Mucosa of stomach (tissue), 1 donor: ENCODE measurements around the gene MEIOC.
"Not testable (repeated sequence)": the region's sequence is repeated elsewhere in the genome, so short reads cannot be mapped to it uniquely, and the experiment has no call there.

ENCODE experiments used
- H3K27me3 ChIP-seq: one replicate; pipeline ENCODE4 v1.7.0; 2013; ENCODE audit warnings: mild to moderate bottlenecking, low read length; ENCODE audit not compliant: control insufficient read depth, insufficient read depth
- H3K36me3 ChIP-seq: one replicate; pipeline ENCODE4 v1.7.0; 2013; ENCODE audit warnings: low read length; ENCODE audit not compliant: control insufficient read depth, insufficient read depth
- H3K4me1 ChIP-seq: one replicate; pipeline ENCODE4 v1.7.0; 2013; ENCODE audit warnings: mild to moderate bottlenecking, low read length; ENCODE audit not compliant: control insufficient read depth, insufficient read depth
- H3K4me3 ChIP-seq: one replicate; pipeline ENCODE4 v1.7.0; 2013; ENCODE audit warnings: low read length
- H3K9ac ChIP-seq: one replicate; pipeline ENCODE4 v1.7.0; 2013; ENCODE audit warnings: mild to moderate bottlenecking, low read length, moderate library complexity
- H3K9me3 ChIP-seq: one replicate; pipeline ENCODE4 v1.7.0; 2013; ENCODE audit warnings: mild to moderate bottlenecking, low read length, moderate library complexity; ENCODE audit not compliant: control insufficient read depth
- donor health status: Pancreatic carcinoma.

The MEIOC gene

GRCh38 chr17:44688200-44688599 is 31.9 kb downstream of the MEIOC start:
- Histone ChIP-seq H3K9ac (no peak overlapping the region), H3K4me3 (no peak overlapping the region), H3K4me1 (no peaks in the 10 kb centered on the region), H3K36me3 (no peaks in the 10 kb centered on the region), H3K9me3 (no peaks in the 10 kb centered on the region), H3K27me3 (no peaks in the 10 kb centered on the region)

GRCh38 chr17:44688675-44689476 is 32.6 kb downstream of the MEIOC start:
- Histone ChIP-seq H3K9ac (peak overlapping the region; percentile 87), H3K9me3 (no peaks in the 10 kb centered on the region), H3K36me3 (no peaks in the 10 kb centered on the region), H3K27me3 (no peaks in the 10 kb centered on the region), H3K4me1 (no peaks in the 10 kb centered on the region), H3K4me3 (peak overlapping the region; percentile 97)

GRCh38 chr17:44689477-44690217 is 33.4 kb downstream of the MEIOC start, which contains the start of gene CCDC43:
TSS of gene CCDC43 (minus strand) at chr17:44689776. CDS start at chr17:44689753, 23 bp downstream.
- H3K27me3 ChIP-seq = no peaks in the 10 kb centered on the region
- no peaks in the 10 kb centered on the region for H3K9me3 ChIP-seq
- no peaks in the 10 kb centered on the region for H3K36me3 ChIP-seq
- peak within 1 kb of the TSS; percentile 97 for H3K4me3 ChIP-seq
- H3K4me1 ChIP-seq = no peaks in the 10 kb centered on the region
- peak within 1 kb of the TSS; percentile 87 for H3K9ac ChIP-seq

- not testable (repeated sequence) for H3K4me1 ChIP-seq, H3K27me3 ChIP-seq, H3K9ac ChIP-seq, H3K9me3 ChIP-seq, H3K36me3 ChIP-seq, H3K4me3 ChIP-seq
These were observed 34.6 kb downstream of the MEIOC start for GRCh38 chr17:44690746-44691306.

GRCh38 chr17:44693609-44694008 is 37.3 kb downstream of the MEIOC start:
- no peaks in the 10 kb centered on the region for H3K4me1 ChIP-seq

GRCh38 chr17:44700288-44700687 is 44.0 kb downstream of the MEIOC start:
- not testable (repeated sequence) for H3K4me1 ChIP-seq, H3K9me3 ChIP-seq, H3K9ac ChIP-seq, H3K27me3 ChIP-seq, H3K36me3 ChIP-seq, H3K4me3 ChIP-seq

More at GRCh38 chr17:44693609-44694008, 37.3 kb downstream of the MEIOC start:
- no peaks in the 10 kb centered on the region for H3K36me3 ChIP-seq
- H3K4me3 ChIP-seq = no peak overlapping the region
- H3K27me3 ChIP-seq = no peaks in the 10 kb centered on the region
- H3K9ac ChIP-seq = no peak overlapping the region
- H3K9me3 ChIP-seq = no peaks in the 10 kb centered on the region

- Histone ChIP-seq H3K36me3 (no peaks in the 10 kb centered on the region), H3K9me3 (no peaks in the 10 kb centered on the region), H3K9ac (peak overlapping the region; percentile 73), H3K4me1 (peaks cover 12% of the 10 kb centered on the region), H3K27me3 (no peaks in the 10 kb centered on the region), H3K4me3 (peak overlapping the region; percentile 85)
These were observed 51.6 kb downstream of the MEIOC start for GRCh38 chr17:44707755-44708400.

GRCh38 chr17:44708401-44709263 is 52.4 kb downstream of the MEIOC start, which contains the start of gene DBF4B:
TSS of gene DBF4B (plus strand) at chr17:44708665. CDS start at chr17:44708821, 156 bp downstream.
- H3K4me3 ChIP-seq = peak within 1 kb of the TSS; percentile 85
- H3K4me1 ChIP-seq = peaks cover 12% of the 10 kb centered on the region
- peak within 1 kb of the TSS; percentile 73 for H3K9ac ChIP-seq
- no peaks in the 10 kb centered on the region for H3K27me3 ChIP-seq
- no peaks in the 10 kb centered on the region for H3K9me3 ChIP-seq
- H3K36me3 ChIP-seq = no peaks in the 10 kb centered on the region

GRCh38 chr17:44719444-44719843 is 63.2 kb downstream of the MEIOC start:
- no peaks in the 10 kb centered on the region for H3K36me3 ChIP-seq
- no peaks in the 10 kb centered on the region for H3K27me3 ChIP-seq
- H3K4me3 ChIP-seq = no peak overlapping the region
- H3K9me3 ChIP-seq = no peaks in the 10 kb centered on the region
- no peaks in the 10 kb centered on the region for H3K4me1 ChIP-seq
- H3K9ac ChIP-seq = no peak overlapping the region

- H3K9me3 ChIP-seq = no peaks in the 10 kb centered on the region
- H3K27me3 ChIP-seq = no peaks in the 10 kb centered on the region
- no peak overlapping the region for H3K4me3 ChIP-seq
- no peaks in the 10 kb centered on the region for H3K4me1 ChIP-seq
- H3K36me3 ChIP-seq = no peaks in the 10 kb centered on the region
- no peak overlapping the region for H3K9ac ChIP-seq
These were observed 66.0 kb downstream of the MEIOC start for GRCh38 chr17:44722254-44722653.
